BE2C (cell line): ENCODE data around the gene ADD3.
"Not testable (repeated sequence)": the region's sequence is repeated elsewhere in the genome, so short reads cannot be mapped to it uniquely, and the experiment has no call there.

Experiments
- DNase-seq: peaks from one replicate; pipeline ENCODE4 v3.0.0-alpha.2; 2020
- H3K27me3 ChIP-seq: fragments of 250-450 bp; sonication (Bioruptor Pico); 2 replicates; pipeline ENCODE4 v1.5.1; 2020; ENCODE audit warnings: mild to moderate bottlenecking
- H3K36me3 ChIP-seq: fragments of 250-450 bp; sonication (Bioruptor Pico); 2 replicates; pipeline ENCODE4 v1.5.1; 2020; ENCODE audit warnings: mild to moderate bottlenecking
- H3K4me1 ChIP-seq: fragments of 250-450 bp; sonication (Bioruptor Pico); 2 replicates; pipeline ENCODE4 v1.5.1; 2020
- H3K4me3 ChIP-seq: 2 replicates; pipeline ENCODE4 v1.5.1; 2011; ENCODE audit warnings: low read depth, low read length
- H3K9me3 ChIP-seq: fragments of 250-450 bp; sonication (Bioruptor Pico); 2 replicates; pipeline ENCODE4 v1.5.1; 2020
- CTCF ChIP-seq: IDR thresholded peaks from 2 replicates; pipeline ENCODE4 v1.5.1; 2012; ENCODE audit warnings: mild to moderate bottlenecking, low read depth, low read length

Gene ADD3

GRCh38 chr10:110113670-110114337, 106.0 kb downstream of the ADD3 start:
- peaks cover 30% of the 10 kb centered on the region for H3K36me3 ChIP-seq
- no peak for DNase-seq
- no peaks in the 10 kb centered on the region for H3K4me1 ChIP-seq
- no peak for TF ChIP-seq CTCF
- H3K9me3 ChIP-seq, result no peaks in the 10 kb centered on the region
- no peaks in the 10 kb centered on the region for H3K27me3 ChIP-seq
- H3K4me3 ChIP-seq, result no peak overlapping the region

GRCh38 chr10:110114668-110115067, 106.9 kb downstream of the ADD3 start:
- H3K36me3 ChIP-seq, result peaks cover 38% of the 10 kb centered on the region
- not testable (repeated sequence) for DNase-seq, H3K9me3 ChIP-seq, H3K4me3 ChIP-seq, H3K4me1 ChIP-seq, H3K27me3 ChIP-seq

GRCh38 chr10:110115784-110116520, 108.2 kb downstream of the ADD3 start:
- no peaks in the 10 kb centered on the region for H3K27me3 ChIP-seq
- H3K36me3 ChIP-seq, result peaks cover 42% of the 10 kb centered on the region
- no peak for TF ChIP-seq CTCF
- no peaks in the 10 kb centered on the region for H3K4me1 ChIP-seq
- no peak for DNase-seq
- no peaks in the 10 kb centered on the region for H3K9me3 ChIP-seq
- no peak overlapping the region for H3K4me3 ChIP-seq

- DNase-seq, result no peak
- Histone ChIP-seq H3K36me3 (peaks cover 46% of the 10 kb centered on the region), H3K4me3 (no peak overlapping the region), H3K9me3 (no peaks in the 10 kb centered on the region), H3K27me3 (no peaks in the 10 kb centered on the region), H3K4me1 (no peaks in the 10 kb centered on the region)
- TF ChIP-seq CTCF, result no peak
These were observed 111.3 kb downstream of the ADD3 start for GRCh38 chr10:110118891-110119621.

GRCh38 chr10:110123594-110123993, 115.8 kb downstream of the ADD3 start:
- no peak overlapping the region for H3K4me3 ChIP-seq
- no peak for TF ChIP-seq CTCF
- DNase-seq, result no peak
- H3K27me3 ChIP-seq, result no peaks in the 10 kb centered on the region
- no peaks in the 10 kb centered on the region for H3K4me1 ChIP-seq
- H3K9me3 ChIP-seq, result no peaks in the 10 kb centered on the region
- peaks cover 53% of the 10 kb centered on the region for H3K36me3 ChIP-seq

- no peak for TF ChIP-seq CTCF
- H3K4me3 ChIP-seq, result no peak overlapping the region
- DNase-seq, result no peak
- H3K9me3 ChIP-seq, result no peaks in the 10 kb centered on the region
- H3K4me1 ChIP-seq, result no peaks in the 10 kb centered on the region
- H3K36me3 ChIP-seq, result peaks cover 51% of the 10 kb centered on the region
- H3K27me3 ChIP-seq, result no peaks in the 10 kb centered on the region
These were observed 121.7 kb downstream of the ADD3 start for GRCh38 chr10:110129490-110129889.
